GM19351 (cell line): ENCODE results near the gene PDE8B.

Source experiments
- ATAC-seq: cut with Tn5 transposase; IDR thresholded peaks from one replicate; pipeline ENCODE4 v1.9.1; 2021; ENCODE audit warnings: mild to moderate bottlenecking, moderate library complexity; ENCODE audit not compliant: unreplicated experiment

Gene PDE8B

GRCh38 chr5:77229887-77230286 lies 19.4 kb downstream of the PDE8B start:
- ATAC-seq: no peak

- ATAC-seq: no peak
These were observed 20.4 kb downstream of the PDE8B start for GRCh38 chr5:77230727-77231470.

- no peak for ATAC-seq
These were observed 21.1 kb downstream of the PDE8B start for GRCh38 chr5:77231471-77232138.

GRCh38 chr5:77232574-77233358 lies 22.3 kb downstream of the PDE8B start:
- ATAC-seq: no peak

- ATAC-seq: no peak
These were observed 25.6 kb downstream of the PDE8B start for GRCh38 chr5:77235846-77236721.

- no peak for ATAC-seq
These were observed 28.8 kb downstream of the PDE8B start for GRCh38 chr5:77239126-77239741.

GRCh38 chr5:77241444-77241843 lies 31.0 kb downstream of the PDE8B start:
- no peak for ATAC-seq

- no peak for ATAC-seq
These were observed 39.0 kb downstream of the PDE8B start for GRCh38 chr5:77249475-77249874.

- no peak for ATAC-seq
These were observed 39.5 kb downstream of the PDE8B start for GRCh38 chr5:77250021-77250420.

- ATAC-seq: no peak
These were observed 41.4 kb downstream of the PDE8B start for GRCh38 chr5:77251921-77252320.

GRCh38 chr5:77255617-77256016 lies 45.1 kb downstream of the PDE8B start:
- no peak for ATAC-seq

GRCh38 chr5:77256406-77256805 lies 45.9 kb downstream of the PDE8B start:
- ATAC-seq: no peak

GRCh38 chr5:77258652-77259051 lies 48.2 kb downstream of the PDE8B start:
- no peak for ATAC-seq

GRCh38 chr5:77259476-77259875 lies 49.0 kb downstream of the PDE8B start:
- no peak for ATAC-seq

GRCh38 chr5:77262697-77263096 lies 52.2 kb downstream of the PDE8B start:
- ATAC-seq: no peak

GRCh38 chr5:77266291-77266690 lies 55.8 kb downstream of the PDE8B start:
- no peak for ATAC-seq

GRCh38 chr5:77267496-77267895 lies 57.0 kb downstream of the PDE8B start:
- no peak for ATAC-seq

- no peak for ATAC-seq
These were observed 61.7 kb downstream of the PDE8B start for GRCh38 chr5:77272206-77272605.

GRCh38 chr5:77277759-77278158 lies 67.3 kb downstream of the PDE8B start:
- no peak for ATAC-seq

- ATAC-seq: no peak
These were observed 69.6 kb downstream of the PDE8B start for GRCh38 chr5:77280036-77280435.
